Ectodermal cell (in vitro differentiated cells): Measurements from ENCODE around the gene FBXW11.
"Not testable (repeated sequence)": the region's sequence is repeated elsewhere in the genome, so short reads cannot be mapped to it uniquely, and the experiment has no call there.

Experiments used
- H3K27ac ChIP-seq: 2 replicates; pipeline ENCODE4 v1.7.0; 2013; ENCODE audit warnings: mild to moderate bottlenecking, low read depth, low read length; ENCODE audit not compliant: insufficient read depth, poor library complexity, severe bottlenecking
- H3K27me3 ChIP-seq: 2 replicates; pipeline ENCODE4 v1.7.0; 2013; ENCODE audit warnings: mild to moderate bottlenecking, low read length; ENCODE audit not compliant: insufficient read depth, control insufficient read depth, poor library complexity, severe bottlenecking
- H3K36me3 ChIP-seq: one replicate; pipeline ENCODE4 v1.7.0; 2013; ENCODE audit warnings: low read length; ENCODE audit not compliant: control insufficient read depth, insufficient read depth
- H3K4me1 ChIP-seq: one replicate; pipeline ENCODE4 v1.7.0; 2013; ENCODE audit warnings: low read length; ENCODE audit not compliant: control insufficient read depth, insufficient read depth
- H3K4me3 ChIP-seq: 2 replicates; pipeline ENCODE4 v1.7.0; 2013; ENCODE audit warnings: low read depth, low read length, control low read depth; ENCODE audit not compliant: insufficient read depth
- H3K9me3 ChIP-seq: 2 replicates; pipeline ENCODE4 v1.7.0; 2013; ENCODE audit warnings: mild to moderate bottlenecking, low read length, moderate library complexity; ENCODE audit not compliant: control insufficient read depth
- WGBS, 2 experiments: methylation state at CpG; one replicate each; pipeline ENCODE4 v1.1.7; 2013; ENCODE audit warnings: missing lambda C conversion rate in 2 of 2; 5-methylcytosine and 5-hydroxymethylcytosine counted together

FBXW11 gene

GRCh38 chr5:172020110-172020786 lies 13.8 kb upstream of the FBXW11 start:
- H3K27me3 ChIP-seq, H3K4me1 ChIP-seq, H3K4me3 ChIP-seq, H3K9me3 ChIP-seq, H3K36me3 ChIP-seq, H3K27ac ChIP-seq: not testable (repeated sequence)
- WGBS, 2 experiments = 94% methylated on average over 10 of the region's 10 CpGs

DNA sequence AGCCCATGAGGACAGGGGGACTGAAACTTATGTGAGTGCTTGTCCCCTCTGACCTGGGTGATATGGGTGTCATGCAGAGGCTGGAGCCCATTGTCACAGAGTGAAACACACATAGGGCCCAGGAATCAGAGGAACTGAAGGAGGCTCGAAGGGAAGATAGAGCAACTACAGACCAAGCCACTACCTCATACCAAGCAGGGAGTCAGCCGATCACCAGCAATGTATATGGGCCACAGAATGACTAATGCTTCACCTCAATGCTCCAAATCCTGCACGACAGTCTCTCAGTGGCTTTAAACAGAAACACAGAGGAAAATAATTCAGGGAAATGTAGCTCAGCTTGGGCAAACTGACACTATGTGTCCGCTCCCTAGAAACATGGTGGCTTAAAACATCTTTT lies 8.9 kb upstream of the FBXW11 start:
- H3K27ac ChIP-seq = no peak overlapping the region
- no peaks in the 10 kb centered on the region for H3K36me3 ChIP-seq
- no peak overlapping the region for H3K4me3 ChIP-seq
- H3K9me3 ChIP-seq = no peaks in the 10 kb centered on the region
- H3K4me1 ChIP-seq = no peaks in the 10 kb centered on the region
- 90 to 95% methylated on average over 4 of the region's 4 CpGs for WGBS, 2 experiments
- H3K27me3 ChIP-seq = no peaks in the 10 kb centered on the region

GRCh38 chr5:172010278-172010677 lies 3.8 kb upstream of the FBXW11 start:
- peaks cover 5% of the 10 kb centered on the region for H3K4me1 ChIP-seq
- WGBS, 2 experiments = 88 to 94% methylated on average over 1 of the region's 2 CpGs
- no peak overlapping the region for H3K4me3 ChIP-seq

GRCh38 chr5:172009536-172010270 lies 3.3 kb upstream of the FBXW11 start:
- 67 to 82% methylated on average over 5 of the region's 5 CpGs for WGBS, 2 experiments

More at GRCh38 chr5:172010278-172010677, 3.8 kb upstream of the FBXW11 start:
- no peak overlapping the region for H3K27ac ChIP-seq
- H3K9me3 ChIP-seq = no peaks in the 10 kb centered on the region
- no peaks in the 10 kb centered on the region for H3K36me3 ChIP-seq
- no peaks in the 10 kb centered on the region for H3K27me3 ChIP-seq

DNA sequence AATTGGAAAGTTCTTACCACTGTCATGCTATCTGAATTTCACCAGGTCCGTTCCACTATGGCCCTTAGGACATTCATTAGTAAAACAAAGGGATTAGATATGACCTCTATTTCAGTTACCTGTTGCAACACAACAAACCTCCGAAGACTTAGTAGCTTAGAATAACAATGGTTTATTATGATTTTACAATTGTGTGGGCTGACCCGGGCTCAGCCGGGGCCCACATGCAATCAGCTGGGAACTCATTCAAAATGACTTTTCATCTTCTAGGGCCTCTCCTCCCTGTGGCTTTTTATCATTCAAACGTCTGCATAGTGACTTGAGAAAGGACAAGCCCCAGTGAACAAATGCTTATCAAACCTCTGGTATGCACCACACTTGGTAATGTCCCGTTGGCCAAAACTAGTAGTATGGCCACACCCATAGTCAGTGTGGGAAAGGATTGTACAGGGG lies 2.3 kb upstream of the FBXW11 start:
- Histone ChIP-seq H3K27ac (no peak overlapping the region), H3K36me3 (no peaks in the 10 kb centered on the region)

More at GRCh38 chr5:172009536-172010270, 3.3 kb upstream of the FBXW11 start:
- Histone ChIP-seq H3K4me3 (no peak overlapping the region), H3K4me1 (peaks cover 8% of the 10 kb centered on the region), H3K27me3 (no peaks in the 10 kb centered on the region), H3K27ac (no peak overlapping the region), H3K9me3 (no peaks in the 10 kb centered on the region), H3K36me3 (no peaks in the 10 kb centered on the region)

DNA sequence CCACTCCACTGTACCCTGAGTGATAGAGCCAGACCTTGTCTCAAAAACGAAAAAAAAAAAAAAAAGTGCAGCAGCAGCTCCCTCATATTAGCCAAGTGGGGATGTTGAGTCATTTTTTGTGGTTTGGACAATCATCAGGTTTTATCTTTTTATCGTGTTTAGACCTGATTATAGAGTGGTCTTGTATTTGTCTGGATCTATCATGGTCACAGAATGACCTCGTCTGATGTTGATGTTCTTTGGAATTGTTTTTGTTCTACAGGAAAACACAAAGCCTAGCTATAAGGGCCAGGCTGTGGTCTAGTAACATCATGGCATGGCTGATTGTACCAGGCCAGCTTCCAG lies 1.6 kb upstream of the FBXW11 start:
- Histone ChIP-seq H3K36me3 (no peaks in the 10 kb centered on the region), H3K4me3 (no peak overlapping the region), H3K27ac (no peak overlapping the region), H3K27me3 (no peaks in the 10 kb centered on the region), H3K9me3 (no peaks in the 10 kb centered on the region), H3K4me1 (peaks cover 8% of the 10 kb centered on the region)
- 33 to 43% methylated on average over 3 of the region's 3 CpGs for WGBS, 2 experiments

More for the DNA sequence above, 2.3 kb upstream of the FBXW11 start:
- Histone ChIP-seq H3K4me3 (no peak overlapping the region), H3K27me3 (no peaks in the 10 kb centered on the region), H3K4me1 (peaks cover 8% of the 10 kb centered on the region), H3K9me3 (no peaks in the 10 kb centered on the region)
- 4 to 7% methylated on average over 6 of the region's 6 CpGs for WGBS, 2 experiments

DNA sequence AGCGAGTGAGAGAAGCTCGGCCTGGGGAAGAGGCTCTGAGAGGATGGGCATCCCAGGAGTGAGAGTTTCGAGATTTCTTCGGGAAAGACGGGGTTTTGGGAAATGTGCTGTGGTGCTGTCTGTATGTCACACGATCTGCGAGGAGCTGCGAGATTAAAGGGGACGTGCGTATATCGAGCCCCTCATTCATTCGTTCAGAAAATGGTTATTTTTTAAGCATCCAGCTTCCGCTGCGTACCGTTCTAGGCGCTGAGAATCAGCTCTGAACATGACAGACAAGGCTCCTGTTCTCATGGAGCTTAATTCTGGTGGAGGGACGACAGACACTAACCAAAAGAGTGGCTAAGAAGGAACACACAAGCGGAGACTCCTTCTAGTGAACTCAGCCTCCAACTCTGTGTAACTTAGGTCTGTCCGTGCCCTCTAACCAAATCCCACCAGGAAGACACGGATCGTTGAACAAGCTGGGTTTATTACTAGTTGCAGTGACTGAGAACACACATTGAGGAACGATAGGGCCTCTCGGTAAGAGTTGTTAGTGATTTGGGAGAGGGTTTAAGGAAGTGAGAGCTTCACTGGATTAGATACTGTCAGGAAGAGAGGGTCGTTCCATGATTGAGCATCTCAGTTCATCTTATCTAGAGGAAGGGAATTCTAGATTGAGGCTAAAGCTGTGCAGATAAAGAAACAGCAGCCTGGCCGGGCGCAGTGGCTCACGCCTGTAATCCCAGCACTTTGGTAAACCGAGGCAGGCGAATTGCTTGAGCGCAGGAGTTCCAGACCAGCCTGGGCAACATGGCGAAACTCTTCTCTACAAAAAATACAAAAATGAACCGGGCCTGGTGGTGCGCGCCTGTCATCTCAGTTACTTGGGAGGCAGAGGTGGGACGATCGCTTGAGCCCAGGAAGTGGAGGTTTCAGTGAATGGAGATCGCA lies 1.0 kb upstream of the FBXW11 start:
- peak overlapping the region; percentile 57 for H3K27ac ChIP-seq
- H3K27me3 ChIP-seq = no peaks in the 10 kb centered on the region
- peak overlapping the region; percentile 85 for H3K4me3 ChIP-seq
- H3K4me1 ChIP-seq = peaks cover 8% of the 10 kb centered on the region
- 35% methylated on average over 37 of the region's 37 CpGs for WGBS, 2 experiments
- H3K36me3 ChIP-seq = no peaks in the 10 kb centered on the region
- no peaks in the 10 kb centered on the region for H3K9me3 ChIP-seq

DNA sequence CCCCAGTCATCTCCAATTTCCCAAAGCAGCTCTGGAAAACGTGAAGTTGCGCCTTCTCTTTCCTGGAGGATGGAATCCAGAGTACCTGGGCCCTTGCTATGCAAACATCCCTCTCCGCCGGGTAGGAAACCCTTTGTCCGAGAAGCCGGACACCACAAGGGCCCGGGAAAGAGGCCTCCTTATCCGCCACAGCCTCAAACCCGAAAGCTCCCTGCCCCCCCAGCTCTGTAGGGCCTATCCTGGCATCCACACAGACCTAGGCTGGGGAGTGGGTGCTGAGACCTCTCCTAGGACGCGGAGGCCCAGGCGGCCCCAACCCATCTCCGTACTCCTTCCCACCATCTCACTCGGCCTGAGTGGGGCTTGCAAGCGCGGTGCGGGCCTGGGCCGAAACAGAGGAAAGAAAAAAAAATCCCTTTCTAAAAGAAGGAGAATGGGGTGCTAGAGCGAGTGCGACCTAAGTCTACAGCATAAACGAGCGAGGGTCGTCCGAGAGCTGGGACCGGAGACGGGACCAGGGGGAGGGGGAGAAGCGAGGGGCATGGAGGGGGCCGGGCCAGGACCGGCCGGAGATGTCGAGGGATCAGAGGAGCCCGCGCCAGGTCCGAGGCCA lies 624 bp downstream of the FBXW11 start:
- H3K27ac ChIP-seq = peak overlapping the region; percentile 83
- H3K36me3 ChIP-seq = no peaks in the 10 kb centered on the region
- no peaks in the 10 kb centered on the region for H3K9me3 ChIP-seq
- peak overlapping the region; percentile 85 for H3K4me3 ChIP-seq
- H3K4me1 ChIP-seq = peaks cover 8% of the 10 kb centered on the region
- WGBS, 2 experiments = 0% methylated on average over 29 to 34 of the region's 34 CpGs
- no peaks in the 10 kb centered on the region for H3K27me3 ChIP-seq

- H3K36me3 ChIP-seq = no peaks in the 10 kb centered on the region
- no peaks in the 10 kb centered on the region for H3K9me3 ChIP-seq
- H3K27ac ChIP-seq = no peak overlapping the region
- no peaks in the 10 kb centered on the region for H3K27me3 ChIP-seq
- 53 to 64% methylated on average over 3 of the region's 3 CpGs for WGBS, 2 experiments
- peak overlapping the region; percentile 85 for H3K4me3 ChIP-seq
- H3K4me1 ChIP-seq = peaks cover 8% of the 10 kb centered on the region
Measured at GRCh38 chr5:172004824-172005237, 1.6 kb downstream of the FBXW11 start.
